PC-9 (cell line): ENCODE data around the gene PIP5K1B.

ENCODE experiments used
- EZH2 ChIP-seq: fragments of 200-600 bp; sonication (generic); IDR thresholded peaks from 2 replicates; pipeline ENCODE4 v1.8.0; 2017; ENCODE audit warnings: antibody characterized with exemption, low read depth
- TF ChIP-seq, protein P1 (sequence below): fragments of 200-600 bp; sonication (generic); conservative IDR thresholded peaks from 2 replicates; pipeline ENCODE4 v1.6.1; 2017; ENCODE audit warnings: mixed run types, antibody characterized with exemption, mild to moderate bottlenecking, moderate library complexity

DNA sequence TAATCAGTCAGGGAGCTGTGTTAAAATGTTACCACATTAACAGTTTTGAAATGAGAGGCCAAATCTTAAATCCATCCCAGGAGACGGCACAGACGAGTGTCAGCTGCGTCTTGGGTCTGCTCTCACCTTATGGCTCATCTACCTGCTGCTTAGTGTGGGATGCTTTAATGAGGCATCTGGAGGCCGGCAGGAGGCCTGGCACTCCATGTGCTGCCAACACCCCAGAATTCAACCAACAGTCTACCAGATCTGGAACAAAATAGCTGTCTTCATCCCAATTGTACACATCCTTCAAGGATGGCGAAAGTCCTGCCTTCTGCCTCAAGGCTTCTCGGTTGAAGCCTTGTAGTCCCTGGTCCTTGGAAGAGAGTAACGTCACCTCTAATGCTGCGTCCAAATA, 296.9 kb downstream of the PIP5K1B start:
- TF ChIP-seq, protein P1, sequence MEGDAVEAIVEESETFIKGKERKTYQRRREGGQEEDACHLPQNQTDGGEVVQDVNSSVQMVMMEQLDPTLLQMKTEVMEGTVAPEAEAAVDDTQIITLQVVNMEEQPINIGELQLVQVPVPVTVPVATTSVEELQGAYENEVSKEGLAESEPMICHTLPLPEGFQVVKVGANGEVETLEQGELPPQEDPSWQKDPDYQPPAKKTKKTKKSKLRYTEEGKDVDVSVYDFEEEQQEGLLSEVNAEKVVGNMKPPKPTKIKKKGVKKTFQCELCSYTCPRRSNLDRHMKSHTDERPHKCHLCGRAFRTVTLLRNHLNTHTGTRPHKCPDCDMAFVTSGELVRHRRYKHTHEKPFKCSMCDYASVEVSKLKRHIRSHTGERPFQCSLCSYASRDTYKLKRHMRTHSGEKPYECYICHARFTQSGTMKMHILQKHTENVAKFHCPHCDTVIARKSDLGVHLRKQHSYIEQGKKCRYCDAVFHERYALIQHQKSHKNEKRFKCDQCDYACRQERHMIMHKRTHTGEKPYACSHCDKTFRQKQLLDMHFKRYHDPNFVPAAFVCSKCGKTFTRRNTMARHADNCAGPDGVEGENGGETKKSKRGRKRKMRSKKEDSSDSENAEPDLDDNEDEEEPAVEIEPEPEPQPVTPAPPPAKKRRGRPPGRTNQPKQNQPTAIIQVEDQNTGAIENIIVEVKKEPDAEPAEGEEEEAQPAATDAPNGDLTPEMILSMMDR: no peak
- TF ChIP-seq EZH2: no peak
